Breast epithelium (tissue), 4 donors: ENCODE data around the gene ARHGAP18. TPM values are rescaled to one million over a fixed set of nuclear protein-coding genes. Genes with fewer than 3 reads are reported as not detected.

Experiments used
- DNase-seq, 2 donors: peaks; one replicate each; pipeline ENCODE4 v3.0.0-alpha.2; 2019; ENCODE audit warnings: low spot score in 2 of 2
- H3K27ac ChIP-seq, 2 donors: fragments of 200-600 bp; sonication (generic) in 1 of 2; one replicate each; pipeline ENCODE4 v1.5.1; 2016 to 2019; ENCODE audit warnings: mild to moderate bottlenecking in 1 of 2
- H3K27me3 ChIP-seq, 2 donors: fragments of 200-600 bp; sonication (generic) in 1 of 2; one replicate each; pipeline versions ENCODE4 v1.5.1 to v1.6.0; 2017 to 2019; ENCODE audit warnings: control low read depth in 1 of 2, mild to moderate bottlenecking in 1 of 2
- H3K36me3 ChIP-seq: fragments of 200-600 bp; one replicate; pipeline ENCODE4 v1.5.1; 2019
- H3K4me1 ChIP-seq, 2 donors: fragments of 200-600 bp; sonication (generic); one replicate each; pipeline ENCODE4 v1.5.1; 2016 to 2019; ENCODE audit warnings: control low read depth in 1 of 2
- H3K4me3 ChIP-seq, 3 donors: fragments of 200-600 bp; sonication (generic); 1 replicate in 2 of 3; 2 replicates in 1 of 3; pipeline ENCODE4 v1.5.1; 2016 to 2019; ENCODE audit warnings: mild to moderate bottlenecking in 3 of 3, moderate library complexity in 2 of 3
- H3K9me3 ChIP-seq, 2 donors: fragments of 200-600 bp; sonication (generic) in 1 of 2; one replicate each; pipeline ENCODE4 v1.5.1; 2016 to 2019; ENCODE audit warnings: control low read depth in 1 of 2
- CTCF ChIP-seq, 3 donors: fragments of 450-650 bp; IDR thresholded peaks; one replicate each; pipeline ENCODE4 v1.5.1; 2016 to 2017; ENCODE audit warnings: antibody characterized with exemption in 3 of 3, mild to moderate bottlenecking in 3 of 3, moderate library complexity in 3 of 3
- POLR2A ChIP-seq: fragments of 450-650 bp; IDR thresholded peaks from one replicate; pipeline ENCODE4 v1.6.1; 2016; ENCODE audit warnings: antibody characterized with exemption, mild to moderate bottlenecking, moderate library complexity
- POLR2AphosphoS5 ChIP-seq, 3 donors: sonication (generic); formaldehyde crosslinking; IDR thresholded peaks; one replicate each; pipeline ENCODE4 v1.6.1; 2017; ENCODE audit warnings: antibody characterized with exemption in 3 of 3
- intact Hi-C: fragments of 100-400 bp; cut with DNase I; formaldehyde crosslinking; loops from one replicate; pipeline ENCODE4 v1.15.1; 2023; ENCODE audit warnings: low total_unique reads
- total RNA-seq, 3 donors: library from RNA; depleted of rRNA; stranded (reverse); fragments of >200 nt; gene quantifications; one replicate each; pipeline ENCODE4 v1.1.0, GENCODE V29; 2016

The ARHGAP18 gene
- total RNA-seq, 3 donors from 2014 or later, result 14.7 to 28.7 (median 24.8) TPM

GRCh38 chr6:129659590-129660345 lies 50.2 kb downstream of the ARHGAP18 start:
- Histone ChIP-seq H3K36me3 (no peaks in the 10 kb centered on the region), H3K27me3 (no peaks in the 10 kb centered on the region), H3K4me3 (peak overlapping the region in 2 of 3 donors; percentile 29 to 54), H3K4me1 (no peaks in the 10 kb centered on the region), H3K9me3 (no peaks in the 10 kb centered on the region), H3K27ac (peak overlapping the region; percentile 54 to 57)
- TF ChIP-seq POLR2AphosphoS5 (IDR thresholded peaks at IDR 0.05) (no peak), POLR2A (no peak), CTCF (IDR thresholded peaks at IDR 0.05) (no peak)
- intact Hi-C loops, result no loop called here
- no peak for DNase-seq

- H3K9me3 ChIP-seq, result no peaks in the 10 kb centered on the region
- H3K4me3 ChIP-seq, result no peak overlapping the region
- no peaks in the 10 kb centered on the region for H3K27me3 ChIP-seq
- intact Hi-C loops, result no loop called here
- H3K4me1 ChIP-seq, result no peaks in the 10 kb centered on the region
- H3K27ac ChIP-seq, result no peak overlapping the region
- no peak for TF ChIP-seq CTCF (IDR thresholded peaks at IDR 0.05)
- TF ChIP-seq POLR2A, result no peak
- no peak for TF ChIP-seq POLR2AphosphoS5 (IDR thresholded peaks at IDR 0.05)
- H3K36me3 ChIP-seq, result no peaks in the 10 kb centered on the region
- DNase-seq, result no peak
These were observed 50.8 kb downstream of the ARHGAP18 start for GRCh38 chr6:129659167-129659566.

GRCh38 chr6:129657483-129657882 lies 52.5 kb downstream of the ARHGAP18 start:
- H3K27me3 ChIP-seq, result no peaks in the 10 kb centered on the region
- no peak for TF ChIP-seq POLR2A
- no peaks in the 10 kb centered on the region for H3K4me1 ChIP-seq
- H3K27ac ChIP-seq, result no peak overlapping the region
- no peak for DNase-seq
- H3K9me3 ChIP-seq, result no peaks in the 10 kb centered on the region
- no peaks in the 10 kb centered on the region for H3K36me3 ChIP-seq
- no peak overlapping the region for H3K4me3 ChIP-seq
- intact Hi-C loops, result no loop called here

GRCh38 chr6:129655334-129655733 lies 54.6 kb downstream of the ARHGAP18 start:
- Histone ChIP-seq H3K4me3 (no peak overlapping the region), H3K27ac (no peak overlapping the region), H3K9me3 (no peaks in the 10 kb centered on the region), H3K36me3 (no peaks in the 10 kb centered on the region), H3K4me1 (no peaks in the 10 kb centered on the region), H3K27me3 (no peaks in the 10 kb centered on the region)
- no peak for DNase-seq
- intact Hi-C loops, result no loop called here
- TF ChIP-seq CTCF (IDR thresholded peaks at IDR 0.05), result no peak
- TF ChIP-seq POLR2A, result no peak
- TF ChIP-seq POLR2AphosphoS5 (IDR thresholded peaks at IDR 0.05), result no peak

GRCh38 chr6:129653746-129654145 lies 56.2 kb downstream of the ARHGAP18 start:
- Histone ChIP-seq H3K36me3 (no peaks in the 10 kb centered on the region), H3K4me3 (no peak overlapping the region), H3K27ac (no peak overlapping the region), H3K9me3 (no peaks in the 10 kb centered on the region), H3K4me1 (no peaks in the 10 kb centered on the region), H3K27me3 (no peaks in the 10 kb centered on the region)
- intact Hi-C loops, result no loop called here
- DNase-seq, result no peak
- no peak for TF ChIP-seq CTCF (IDR thresholded peaks at IDR 0.05)
- TF ChIP-seq POLR2AphosphoS5 (IDR thresholded peaks at IDR 0.05), result no peak
- no peak for TF ChIP-seq POLR2A
